Activated T-cell treated with anti-CD3 and anti-CD28 coated beads for 48 hours (primary cell): Measurements from ENCODE around the gene ABL1.

Experiments
- DNase-seq: peaks from one replicate; pipeline ENCODE4 v3.0.0-alpha.2; 2020; ENCODE audit warnings: low read depth

Gene ABL1

DNA sequence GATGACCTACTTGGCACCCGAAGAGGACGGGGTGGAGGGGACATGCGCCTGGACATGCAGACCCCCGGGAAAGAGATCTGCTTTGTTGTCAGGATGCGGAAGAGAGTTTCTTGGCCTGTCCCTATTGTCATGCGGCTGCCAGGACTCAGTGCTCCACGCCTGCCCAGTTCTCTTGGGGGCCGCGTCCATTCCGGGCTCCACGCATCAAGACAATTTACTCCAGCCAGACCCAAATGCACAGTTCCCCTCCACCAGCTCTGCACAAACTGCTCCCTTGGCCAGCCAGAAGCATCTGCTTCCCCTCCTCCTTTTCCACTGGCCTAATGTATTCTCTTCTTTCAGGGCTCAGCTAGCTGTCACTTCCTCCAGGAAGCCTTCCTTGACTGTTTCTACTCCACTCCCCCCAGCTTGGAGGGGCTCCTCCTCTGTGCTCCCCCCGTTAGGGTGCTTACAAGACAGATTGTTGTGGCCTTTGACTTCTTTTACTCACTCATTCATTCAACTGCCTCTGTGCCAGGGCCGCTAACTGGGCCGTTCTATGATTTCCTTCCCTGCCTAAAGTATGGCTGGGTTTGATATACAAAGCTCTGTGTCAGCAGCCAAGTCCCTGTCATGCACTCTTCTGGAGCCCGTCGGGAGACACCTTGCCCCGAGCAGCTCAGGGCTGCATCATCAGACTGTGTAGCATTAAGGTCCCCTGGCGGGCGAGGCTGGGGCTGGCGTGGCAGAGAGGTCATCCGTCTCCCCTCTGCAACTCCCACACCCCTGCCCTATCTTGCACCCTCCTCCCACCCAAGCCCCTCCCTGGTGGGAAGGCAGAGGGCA lies 97.4 kb downstream of the ABL1 start:
- no peak for DNase-seq

- no peak for DNase-seq
These were observed 98.3 kb downstream of the ABL1 start for GRCh38 chr9:130933114-130934046.

DNA sequence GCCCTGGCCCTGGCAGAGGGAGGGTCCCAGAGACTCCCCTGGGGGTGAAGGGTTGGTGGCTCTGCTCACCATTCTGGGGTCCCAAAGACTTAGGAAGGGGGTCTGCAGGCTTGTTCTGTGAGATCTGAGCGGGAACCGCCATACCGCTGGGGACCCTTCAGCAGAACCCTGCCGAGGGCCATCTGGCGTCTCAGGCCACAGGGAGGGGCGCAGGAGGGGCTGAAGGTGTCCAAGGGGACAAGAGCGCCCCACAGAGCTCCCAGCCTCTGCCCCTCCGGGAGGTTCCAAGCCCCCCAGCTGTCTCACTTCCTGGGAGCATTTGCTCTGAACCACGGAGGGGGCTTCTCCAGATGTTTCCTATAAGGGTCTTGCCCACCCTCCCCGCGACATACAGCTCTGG lies 99.2 kb downstream of the ABL1 start:
- no peak for DNase-seq

DNA sequence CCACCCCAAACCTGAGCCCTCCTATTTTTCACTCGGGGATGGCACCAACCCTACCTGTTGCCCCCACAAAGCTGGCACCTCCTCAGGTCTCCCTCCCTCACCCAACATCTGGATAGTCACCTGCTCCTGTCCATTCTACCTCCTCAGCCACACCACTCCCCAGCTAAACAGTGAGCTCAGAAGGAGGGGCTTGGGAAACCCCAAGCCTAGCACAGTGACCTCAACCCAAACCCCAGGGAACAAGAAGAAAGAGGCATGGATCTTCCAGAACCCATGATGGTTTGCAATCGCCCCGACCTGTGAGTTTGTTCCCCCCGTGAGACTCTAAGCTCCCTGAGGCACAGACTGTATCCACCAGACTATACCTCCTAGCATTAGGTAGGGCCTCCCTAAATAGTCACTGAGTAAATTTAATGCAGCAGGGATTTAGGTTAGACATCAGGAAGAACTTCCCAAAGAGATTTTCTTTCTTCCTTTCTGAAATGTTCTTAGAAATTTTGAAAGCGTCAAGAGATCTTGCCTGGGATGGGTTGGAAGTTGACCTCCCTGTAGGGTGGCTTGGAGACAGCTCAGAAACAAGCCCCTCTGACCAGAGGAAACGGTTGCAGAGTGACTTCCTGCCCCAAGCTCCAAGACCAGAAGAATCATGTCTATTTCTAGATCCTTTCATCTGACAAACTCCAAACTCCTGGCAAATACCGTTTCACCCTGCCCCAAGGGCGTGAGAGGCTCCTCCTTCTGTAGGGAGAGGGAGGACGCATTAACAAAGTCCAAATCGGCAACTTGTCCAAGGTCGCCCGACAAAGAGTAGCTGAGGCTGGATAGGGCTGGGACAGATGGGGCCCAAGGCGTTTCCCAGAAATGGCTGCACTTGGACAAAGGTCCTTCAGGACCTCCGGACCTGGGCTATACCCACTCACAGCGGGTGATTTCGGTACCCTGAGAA lies 99.9 kb downstream of the ABL1 start:
- no peak for DNase-seq

GRCh38 chr9:130935648-130936271 lies 100.7 kb downstream of the ABL1 start:
- no peak for DNase-seq

DNA sequence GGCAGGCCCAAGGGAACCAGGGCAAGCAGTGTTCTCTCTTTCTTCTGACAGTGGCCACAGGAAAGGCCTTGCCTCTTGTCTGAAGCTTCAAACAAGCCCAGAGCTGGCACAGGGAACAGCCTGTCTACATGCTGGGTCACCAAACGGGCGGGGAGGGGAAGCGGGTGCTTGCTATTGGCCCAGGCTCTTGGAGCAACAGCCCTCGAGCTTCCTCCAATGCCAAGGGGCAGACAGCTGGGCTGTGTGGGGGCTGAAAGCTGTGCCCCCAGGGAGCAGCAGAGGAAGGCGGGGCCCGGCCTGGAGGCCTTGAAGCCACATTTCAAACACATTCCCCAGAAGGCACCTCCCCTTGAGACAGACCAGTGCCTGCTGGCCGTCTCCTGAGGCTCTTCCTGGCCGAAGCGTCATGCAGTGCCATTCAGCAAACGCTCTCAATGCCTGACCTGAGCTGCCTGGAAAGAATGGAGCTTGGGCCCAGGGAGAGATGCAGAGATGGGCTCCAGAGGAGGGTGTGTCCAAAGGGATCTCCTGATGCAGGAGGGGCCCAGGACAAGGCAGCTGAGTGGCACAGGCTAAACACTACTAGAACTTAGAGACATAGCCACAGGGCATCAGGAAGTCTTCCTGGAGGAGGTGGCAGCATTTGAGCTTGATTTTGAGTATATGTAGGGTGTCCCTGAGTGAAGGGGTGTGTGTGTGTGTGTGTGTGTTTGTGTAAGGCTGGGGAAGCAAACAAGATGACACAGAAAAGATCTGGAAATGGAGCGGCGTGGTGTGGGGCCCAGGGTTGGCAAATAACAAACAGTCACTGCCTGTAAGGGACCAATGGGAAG lies 101.4 kb downstream of the ABL1 start:
- no peak for DNase-seq
